NCI-H226 (cell line): ENCODE measurements around the gene PCGF3.
"Not testable (repeated sequence)": the region's sequence is repeated elsewhere in the genome, so short reads cannot be mapped to it uniquely, and the experiment has no call there.

Source experiments
- DNase-seq: peaks from one replicate; pipeline ENCODE4 v3.0.0-alpha.2; 2015

Gene PCGF3

DNA sequence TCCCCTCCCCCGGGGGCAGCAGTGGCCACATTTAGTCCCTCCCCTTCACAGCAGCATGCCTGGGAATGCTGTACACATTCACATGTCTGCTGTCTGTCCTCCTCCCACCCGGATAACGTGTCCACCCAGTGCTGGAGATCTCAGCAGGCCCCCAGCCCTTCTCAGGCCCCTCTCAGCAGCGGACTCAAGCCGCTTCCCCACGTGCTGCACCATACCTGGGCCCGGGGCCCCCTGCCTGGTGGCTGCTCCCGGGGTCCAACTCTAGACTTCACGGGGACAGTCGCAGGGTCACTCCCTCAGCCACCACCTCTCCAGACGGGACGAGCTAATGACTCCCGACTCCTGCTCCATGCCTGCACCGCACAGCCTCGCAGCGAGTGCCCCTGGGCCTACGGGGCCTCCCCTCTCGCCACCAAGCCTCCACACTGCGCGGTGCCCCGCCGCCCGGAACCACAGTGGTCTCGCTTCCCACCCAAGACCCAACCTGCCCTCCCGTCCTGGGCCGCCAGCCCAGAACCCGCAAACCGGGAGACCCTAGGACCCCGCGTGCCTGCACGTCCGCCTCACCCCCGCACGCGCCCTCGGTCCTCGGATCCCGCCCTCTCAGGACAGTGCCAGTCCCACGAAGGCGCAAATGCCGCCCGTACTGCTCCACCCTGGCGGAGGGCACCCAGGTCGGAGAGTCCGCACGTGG is 1.3 kb upstream of the PCGF3 start:
- no peak for DNase-seq

DNA sequence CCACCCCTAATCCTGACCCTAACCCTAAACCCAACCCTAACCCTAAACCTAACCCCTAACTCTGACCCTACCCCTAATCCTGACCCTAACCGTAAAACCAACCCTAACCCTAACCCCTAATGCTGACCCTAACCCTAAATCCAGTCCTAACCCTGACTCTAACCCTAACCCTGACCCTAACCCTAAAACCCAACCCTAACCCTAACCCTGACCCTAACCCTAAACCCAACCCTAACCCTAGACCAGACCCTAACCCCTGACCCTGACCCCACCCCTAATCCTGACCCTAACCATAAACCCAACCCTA is 708 bp upstream of the PCGF3 start:
- no peak for DNase-seq

- not testable (repeated sequence) for DNase-seq
These were observed 526 bp downstream of the PCGF3 start for GRCh38 chr4:706083-706633.

DNA sequence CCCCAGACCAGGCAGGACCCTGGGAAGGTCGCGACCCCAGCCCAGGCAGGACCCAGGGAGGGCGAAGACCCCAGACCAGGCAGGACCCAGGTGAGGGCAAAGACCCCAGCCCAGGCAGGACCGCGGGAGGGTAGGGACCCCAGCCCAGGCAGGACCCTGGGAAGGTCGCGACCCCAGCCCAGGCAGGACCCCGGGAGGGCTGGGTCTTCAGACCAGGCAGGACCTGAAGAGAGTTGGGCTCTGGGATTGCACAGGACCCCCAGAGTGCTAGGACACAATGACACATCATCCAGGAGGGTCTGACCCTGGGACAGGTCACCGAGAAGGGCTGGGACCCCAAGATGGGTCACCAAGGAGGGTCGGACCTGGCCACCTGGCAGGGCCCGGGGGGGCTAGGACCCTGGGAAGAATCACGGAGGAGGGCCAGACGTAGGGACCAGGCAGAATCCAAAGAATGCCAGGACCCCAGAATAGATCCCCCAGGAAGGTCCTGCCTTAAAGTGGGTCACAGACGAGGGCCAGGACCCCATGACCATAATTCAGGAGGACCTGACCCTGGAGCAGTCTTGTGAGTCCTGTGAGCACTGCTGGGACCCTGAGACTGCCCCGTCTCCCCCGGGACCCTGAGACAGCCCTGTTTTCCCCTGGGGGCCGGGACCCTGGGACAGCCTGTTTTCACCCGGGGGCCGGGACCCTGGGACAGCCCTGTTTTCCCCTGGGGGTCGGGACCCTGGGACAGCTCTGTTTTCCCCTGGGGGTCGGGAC is 1.4 kb downstream of the PCGF3 start:
- DNase-seq = no peak

DNA sequence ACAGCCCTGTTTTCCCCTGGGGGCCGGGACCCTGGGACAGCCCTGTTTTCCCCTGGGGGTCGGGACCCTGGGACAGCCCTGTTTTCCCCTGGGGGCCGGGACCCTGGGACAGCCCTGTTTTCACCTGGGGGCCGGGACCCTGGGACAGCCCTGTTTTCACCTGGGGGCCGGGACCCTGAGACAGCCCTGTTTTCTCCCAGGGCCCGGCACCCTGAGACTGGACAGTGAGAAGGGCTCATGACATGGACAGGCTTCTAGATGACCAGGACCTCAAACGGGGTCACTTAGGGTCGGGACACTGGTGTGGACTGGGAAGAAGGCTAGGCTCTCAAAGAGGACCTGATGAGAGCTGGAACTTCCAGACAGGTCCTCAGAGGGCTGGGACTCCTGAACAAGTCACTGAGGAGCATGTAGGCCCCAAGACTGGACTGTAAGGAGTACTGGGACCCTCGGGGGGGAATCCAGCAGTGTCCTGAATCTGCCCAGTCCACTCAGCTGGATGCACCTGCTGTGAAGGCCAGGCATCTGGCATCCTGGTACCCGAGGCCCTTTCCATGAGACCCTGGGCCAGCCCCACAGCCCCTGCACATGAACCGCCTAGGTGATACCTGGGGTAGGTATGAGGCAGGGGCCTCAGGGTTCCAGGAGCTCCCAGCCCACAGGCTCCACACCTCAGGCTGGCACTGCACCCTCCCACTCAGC is 2.4 kb downstream of the PCGF3 start:
- DNase-seq = no peak

GRCh38 chr4:708631-708933 is 3.0 kb downstream of the PCGF3 start:
- DNase-seq = no peak

- no peak for DNase-seq
These were observed 3.7 kb downstream of the PCGF3 start for GRCh38 chr4:709348-709747.

DNA sequence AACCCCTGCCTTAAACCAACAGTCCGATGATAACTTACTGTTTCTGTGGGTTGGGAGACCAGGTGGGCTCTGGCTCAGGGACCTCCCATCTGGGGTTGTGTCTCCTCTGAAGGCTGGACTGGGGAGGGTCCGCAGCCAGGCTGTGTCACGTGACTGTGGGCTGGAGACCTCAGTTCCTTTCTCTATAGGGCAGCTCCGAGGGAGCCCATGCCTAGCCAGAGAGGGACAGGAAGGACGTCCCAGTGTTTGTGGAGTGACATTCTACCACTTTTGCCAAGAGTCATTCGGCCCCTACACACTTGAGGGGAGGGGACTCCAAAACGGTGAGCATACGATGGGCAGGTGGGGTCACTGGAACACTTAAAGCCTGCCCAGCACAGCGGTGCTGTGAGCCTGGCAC is 4.5 kb downstream of the PCGF3 start:
- DNase-seq = no peak

DNA sequence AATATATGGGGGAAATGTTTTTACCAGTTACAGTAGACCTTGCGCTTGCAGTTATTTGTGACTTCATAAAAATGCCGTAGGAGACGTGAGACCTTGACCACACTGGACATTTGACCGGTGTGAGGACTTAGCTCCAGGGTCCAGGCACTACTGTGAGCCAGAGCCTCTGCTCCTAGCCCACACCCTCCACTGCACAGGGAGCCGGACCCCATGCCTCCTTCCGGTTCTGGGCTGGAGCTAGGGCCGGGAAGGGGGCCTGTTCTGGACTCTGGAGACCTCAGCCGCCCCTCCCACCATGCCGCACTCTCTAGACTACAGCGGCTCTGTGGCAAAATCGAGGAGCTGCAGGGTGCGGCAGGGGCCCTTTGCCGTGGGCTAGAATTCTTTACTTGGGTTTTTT is 5.3 kb downstream of the PCGF3 start:
- no peak for DNase-seq

GRCh38 chr4:712093-712492 is 6.5 kb downstream of the PCGF3 start:
- DNase-seq = no peak

GRCh38 chr4:712916-713632 is 7.4 kb downstream of the PCGF3 start:
- no peak for DNase-seq

DNA sequence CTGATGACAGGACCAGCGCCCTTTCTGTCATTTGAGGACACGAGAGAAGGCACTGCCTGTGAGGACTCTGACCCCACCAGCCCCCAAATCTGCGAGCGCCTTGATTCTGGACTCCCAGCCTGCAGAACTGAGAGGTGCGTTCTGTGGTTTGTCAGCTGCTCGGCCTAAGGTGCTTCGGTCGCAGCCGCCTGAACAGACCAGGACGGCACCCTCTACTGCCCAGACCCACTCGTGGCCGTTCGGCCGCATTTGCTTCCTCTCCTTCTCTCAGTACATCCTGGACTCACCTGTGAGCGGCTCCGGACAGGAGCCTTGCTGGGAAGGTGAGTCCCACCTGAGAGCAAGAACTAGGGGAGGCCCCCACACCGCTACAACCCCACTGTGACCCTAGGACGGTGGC is 8.5 kb downstream of the PCGF3 start:
- DNase-seq = no peak

DNA sequence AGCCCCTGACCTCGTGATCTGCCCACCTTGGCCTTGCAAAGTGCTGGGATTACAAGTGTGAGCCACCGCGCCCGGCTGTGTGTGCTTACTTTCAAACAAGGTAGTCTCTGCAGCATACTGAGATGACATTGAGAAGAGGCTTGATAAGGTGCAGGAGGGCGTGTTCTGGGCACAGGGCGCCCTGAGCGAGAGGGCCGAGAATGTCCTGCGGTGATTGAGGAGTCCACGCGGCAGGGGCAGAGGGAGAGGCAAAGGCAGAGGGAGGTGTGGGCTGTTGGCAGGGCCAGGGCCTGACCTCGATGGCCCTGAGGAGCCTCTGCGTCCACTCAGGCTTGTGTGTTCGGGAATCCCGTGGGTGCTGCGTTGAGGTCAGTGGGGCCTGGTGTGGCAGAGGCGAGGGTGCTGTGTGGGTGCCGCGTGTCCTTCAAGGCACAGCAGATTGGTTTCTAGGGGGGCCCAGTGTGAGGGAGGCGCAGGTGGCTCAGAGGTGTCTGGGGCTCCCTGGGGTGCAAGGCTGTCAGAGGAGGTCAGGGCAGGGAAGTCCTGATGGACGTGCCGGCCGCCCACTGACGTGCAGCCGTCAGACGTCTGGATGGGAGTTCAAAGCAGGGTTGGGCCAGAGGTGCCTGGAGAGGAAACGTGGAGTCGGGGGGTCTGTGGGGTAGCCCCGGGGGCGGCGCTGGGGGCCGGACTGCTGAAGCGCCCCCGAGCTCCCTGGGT is 12.1 kb downstream of the PCGF3 start:
- no peak for DNase-seq

- no peak for DNase-seq
These were observed 12.8 kb downstream of the PCGF3 start for GRCh38 chr4:718460-718859.

GRCh38 chr4:720111-720860 is 14.7 kb downstream of the PCGF3 start:
- no peak for DNase-seq

- DNase-seq = peak; percentile 92
These were observed 15.9 kb downstream of the PCGF3 start for GRCh38 chr4:721261-722168.

- DNase-seq = no peak
These were observed 16.6 kb downstream of the PCGF3 start for GRCh38 chr4:722169-722725.

DNA sequence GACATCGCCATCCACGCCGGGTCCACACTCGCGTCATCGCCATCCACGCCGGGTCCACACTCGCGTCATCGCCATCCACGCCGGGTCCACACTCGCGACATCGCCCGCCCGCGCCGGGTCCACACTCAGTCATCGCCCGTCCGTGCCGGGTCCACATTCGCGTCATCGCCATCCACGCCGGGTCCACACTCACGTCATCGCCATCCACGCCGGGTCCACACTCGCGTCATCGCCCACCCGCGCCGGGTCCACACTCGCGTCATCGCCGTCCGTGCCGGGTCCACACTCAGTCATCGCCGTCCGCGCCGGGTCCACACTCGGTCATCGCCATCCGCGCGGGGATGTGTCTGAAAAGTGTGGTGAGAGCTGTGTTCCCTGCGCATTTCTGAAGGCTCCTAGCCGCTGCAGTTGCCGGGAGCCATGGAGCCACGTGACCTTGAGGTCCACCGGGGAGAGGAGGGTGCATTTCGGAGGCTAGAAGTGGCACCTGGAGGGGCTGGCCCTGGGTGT is 17.3 kb downstream of the PCGF3 start:
- DNase-seq = no peak

GRCh38 chr4:723751-724530 is 18.3 kb downstream of the PCGF3 start:
- DNase-seq = no peak
